HCT116 (cell line): ENCODE data around the gene MIA2. TPM values are rescaled to one million over a fixed set of nuclear protein-coding genes. Genes with fewer than 3 reads are reported as not detected.

Experiments used
- ATAC-seq: fragments of 200-7000 bp; cut with Tn5 transposase; 2 replicates; pipeline ENCODE4 v1.9.1; 2020; ENCODE audit warnings: mild to moderate bottlenecking, moderate library complexity
- BruUV-seq: library from RNA; stranded (reverse); fragments of 400-500 nt; replicated peaks from 2 replicates; lab custom pipeline; 2021; lab: Mats Ljungman, UMichigan
- CTCF ChIA-PET: fragments of 300-600 bp; sonication (Branson Sonifier 250); formaldehyde crosslinking; loops from one replicate; lab custom pipeline; 2021; ENCODE audit warnings: antibody characterized with exemption; lab: Charles Lee
- POLR2A ChIA-PET: fragments of 300-600, 350-600 bp; sonication (Branson Sonifier 250); formaldehyde crosslinking; loops from one replicate; lab custom pipeline; 2021; ENCODE audit warnings: antibody characterized with exemption; lab: Charles Lee
- RAD21 ChIA-PET, 2 experiments: fragments of 300-600 bp; sonication (Branson Sonifier 250); formaldehyde crosslinking; loops; one replicate each; lab custom pipeline; 2023; ENCODE audit warnings: low total read pairs in 2 of 2; ENCODE audit not compliant: uncharacterized antibody in 2 of 2, unreplicated experiment in 2 of 2, low non-redundant PET in 1 of 2; lab: Charles Lee
- DNase-seq: peaks from one replicate; pipeline ENCODE4 v3.0.0-alpha.2; 2010; ENCODE audit warnings: low read depth, low spot score
- H2AFZ ChIP-seq: fragments of 200-600 bp; shearing (Covaris generic), sonication (generic); 2 replicates; pipeline ENCODE4 v1.6.1; 2017; ENCODE audit warnings: low read depth, mixed run types, mixed read lengths, antibody characterized with exemption, low read length; ENCODE audit not compliant: poor library complexity, severe bottlenecking
- H3K27ac ChIP-seq: 2 replicates; pipeline ENCODE4 v1.5.1; 2012; ENCODE audit warnings: low read depth, low read length
- H3K27me3 ChIP-seq: fragments of 200-600 bp; sonication (generic); 2 replicates; pipeline ENCODE4 v1.6.1; 2016; ENCODE audit warnings: mixed run types, low read length, mixed read lengths; ENCODE audit not compliant: insufficient read depth
- H3K36me3 ChIP-seq, 2 experiments: fragments of 200-500 bp in 1 of 2; fragments of 200-600 bp in 1 of 2; sonication (Bioruptor generic) in 1 of 2; sonication (generic) in 1 of 2; 2 replicates each; pipeline versions ENCODE4 v1.5.1 to v1.6.1; 2014 to 2016; ENCODE audit warnings: low read length in 2 of 2, inconsistent platforms in 1 of 2, mixed read lengths in 1 of 2, mixed run types in 1 of 2; ENCODE audit not compliant: insufficient read depth in 2 of 2, control insufficient read depth in 1 of 2
- H3K4me1 ChIP-seq, 2 experiments: fragments of 200-600 bp in 1 of 2; sonication (generic) in 1 of 2; 2 replicates each; pipeline versions ENCODE4 v1.5.1 to v1.6.1; 2012 to 2017; ENCODE audit warnings: low read length in 2 of 2, inconsistent platforms in 1 of 2, mild to moderate bottlenecking in 1 of 2, mixed read lengths in 1 of 2, mixed run types in 1 of 2, moderate library complexity in 1 of 2; ENCODE audit not compliant: insufficient read depth in 2 of 2, control insufficient read depth in 1 of 2
- H3K4me2 ChIP-seq: fragments of 200-600 bp; sonication (generic); 2 replicates; pipeline ENCODE4 v1.6.1; 2017; ENCODE audit warnings: mixed run types, low read length, mixed read lengths
- H3K4me3 ChIP-seq, 2 experiments: fragments of 200-600 bp in 1 of 2; sonication (generic) in 1 of 2; replicated peaks in 1 of 2; 2 replicates each; pipeline ENCODE4 v1.5.1; 2011 to 2016; ENCODE audit warnings: low read length in 2 of 2, control low read depth in 1 of 2, low read depth in 1 of 2, mild to moderate bottlenecking in 1 of 2, mixed read lengths in 1 of 2, mixed run types in 1 of 2
- H3K79me2 ChIP-seq: fragments of 200-600 bp; sonication (generic); 2 replicates; pipeline ENCODE4 v1.6.1; 2017; ENCODE audit warnings: mild to moderate bottlenecking, mixed run types, low read length, moderate library complexity, mixed read lengths; ENCODE audit not compliant: insufficient read depth
- H3K9ac ChIP-seq: fragments of 200-600 bp; sonication (generic); 2 replicates; pipeline ENCODE4 v1.6.1; 2016; ENCODE audit warnings: low read length, mixed read lengths
- H3K9me2 ChIP-seq: fragments of 200-600 bp; sonication (generic), shearing (Covaris generic); 2 replicates; pipeline ENCODE4 v1.6.1; 2017; ENCODE audit warnings: mixed run types, mild to moderate bottlenecking, moderate library complexity; ENCODE audit not compliant: insufficient read depth
- H3K9me3 ChIP-seq, 2 experiments: fragments of 200-500 bp in 1 of 2; fragments of 200-600 bp in 1 of 2; sonication (Bioruptor generic) in 1 of 2; sonication (generic) in 1 of 2; 2 replicates each; pipeline ENCODE4 v1.6.1; 2014 to 2017; ENCODE audit warnings: low read length in 2 of 2, mixed read lengths in 2 of 2, inconsistent platforms in 1 of 2, low read depth in 1 of 2, mild to moderate bottlenecking in 1 of 2, mixed run types in 1 of 2, moderate library complexity in 1 of 2; ENCODE audit not compliant: control insufficient read depth in 1 of 2, insufficient read depth in 1 of 2
- H4K20me1 ChIP-seq: fragments of 200-600 bp; sonication (generic), shearing (Covaris generic); 2 replicates; pipeline ENCODE4 v1.6.1; 2017; ENCODE audit warnings: mixed run types, mild to moderate bottlenecking, moderate library complexity; ENCODE audit not compliant: insufficient read depth
- ATF3 ChIP-seq: IDR thresholded peaks from 2 replicates; pipeline ENCODE4 v1.6.1; 2012
- CBX3 ChIP-seq: IDR thresholded peaks from 2 replicates; pipeline ENCODE4 v1.6.1; 2012; ENCODE audit warnings: low read depth
- EGR1 ChIP-seq: IDR thresholded peaks from 2 replicates; pipeline ENCODE4 v1.6.1; 2012; ENCODE audit warnings: low read depth
- EZH2 ChIP-seq: fragments of 200-600 bp; sonication (generic); IDR thresholded peaks from 2 replicates; pipeline ENCODE4 v1.6.1; 2017; ENCODE audit warnings: antibody characterized with exemption, mixed run types
- EZH2phosphoT487 ChIP-seq: fragments of 200-600 bp; IDR thresholded peaks from 2 replicates; pipeline ENCODE4 v1.6.1; 2018; ENCODE audit warnings: antibody characterized with exemption, borderline replicate concordance
- JUND ChIP-seq: IDR thresholded peaks from 2 replicates; pipeline ENCODE4 v1.6.1; 2012
- POLR2A ChIP-seq: IDR thresholded peaks from 2 replicates; pipeline ENCODE4 v1.7.0; 2011; ENCODE audit warnings: borderline replicate concordance; ENCODE audit not compliant: insufficient read depth, insufficient read length; ENCODE audit errors: extremely low read depth
- RAD21 ChIP-seq: IDR thresholded peaks from 2 replicates; pipeline ENCODE4 v1.6.1; 2012; ENCODE audit warnings: low read depth, mild to moderate bottlenecking
- REST ChIP-seq: IDR thresholded peaks from 2 replicates; pipeline ENCODE4 v1.6.1; 2012; ENCODE audit warnings: low read depth
- SIN3A ChIP-seq: IDR thresholded peaks from 2 replicates; pipeline ENCODE4 v1.6.1; 2012; ENCODE audit warnings: low read depth
- SRF ChIP-seq: IDR thresholded peaks from 2 replicates; pipeline ENCODE4 v1.6.1; 2012; ENCODE audit warnings: low read depth
- TCF7L2 ChIP-seq: IDR thresholded peaks from 2 replicates; pipeline ENCODE4 v1.7.0; 2011; ENCODE audit warnings: borderline replicate concordance, inconsistent platforms; ENCODE audit not compliant: insufficient read depth, insufficient read length; ENCODE audit errors: extremely low read depth
- YY1 ChIP-seq: IDR thresholded peaks from 2 replicates; pipeline ENCODE4 v1.6.1; 2011; ENCODE audit warnings: low read length, low read depth, moderate library complexity, mild to moderate bottlenecking; ENCODE audit not compliant: insufficient replicate concordance; ENCODE audit errors: extremely low read depth
- ZBTB33 ChIP-seq: IDR thresholded peaks from 2 replicates; pipeline ENCODE4 v1.6.1; 2011; ENCODE audit warnings: mild to moderate bottlenecking, low read length, moderate library complexity; ENCODE audit not compliant: insufficient replicate concordance; ENCODE audit errors: extremely low read depth
- ZFX ChIP-seq: fragments of 450-650 bp; IDR thresholded peaks from 2 replicates; pipeline ENCODE4 v1.6.1; 2017
- intact Hi-C: fragments of 100-400 bp; cut with micrococcal nuclease; formaldehyde crosslinking; loops from 2 replicates; pipeline ENCODE4 v1.10.0; 2022
- total RNA-seq: library from RNA; stranded (reverse); gene quantifications from one replicate; pipeline ENCODE4 v1.2.1, GENCODE V29; 2021; ENCODE audit not compliant: unreplicated experiment

MIA2 gene
- total RNA-seq, 1 experiment from 2014 or later = 31.1 TPM

GRCh38 chr14:39318574-39318973, 84.9 kb downstream of the MIA2 start:
- Histone ChIP-seq H3K4me2 (no peak overlapping the region), H3K79me2 (no peaks in the 10 kb centered on the region), H3K27me3 (no peaks in the 10 kb centered on the region), H3K9ac (no peak overlapping the region), H3K4me1 (no peaks in the 10 kb centered on the region), H3K9me3 (no peaks in the 10 kb centered on the region), H3K27ac (no peak overlapping the region), H3K36me3 (peaks cover 0 to 4% of the 10 kb centered on the region in 2 experiments; a peak in 2 of 4 replicates), H3K9me2 (no peaks in the 10 kb centered on the region), H4K20me1 (no peaks in the 10 kb centered on the region), H2AFZ (no peak overlapping the region), H3K4me3 (no peak overlapping the region)
- POLR2A ChIA-PET = no interaction called here
- CTCF ChIA-PET = no interaction called here
- RAD21 ChIA-PET = no interaction called here
- ATAC-seq (no peak), DNase-seq (no peak)
- TF ChIP-seq ZFX (no peak), YY1 (no peak), SRF (no peak), CBX3 (no peak), EZH2phosphoT487 (no peak), EZH2 (no peak), EGR1 (no peak), POLR2A (no peak), JUND (no peak), SIN3A (no peak), REST (no peak), ZBTB33 (no peak), TCF7L2 (no peak), ATF3 (no peak), RAD21 (no peak)
- no TSS peak for BruUV-seq
- intact Hi-C loops = no loop called here
